GM21723 (cell line): Measurements from ENCODE around the gene SETBP1.

Source experiments
- ATAC-seq: cut with Tn5 transposase; IDR thresholded peaks from one replicate; pipeline ENCODE4 v1.9.1; 2021; ENCODE audit warnings: mild to moderate bottlenecking, moderate library complexity; ENCODE audit not compliant: unreplicated experiment

SETBP1 gene

GRCh38 chr18:44754567-44754966, 73.9 kb downstream of the SETBP1 start:
- ATAC-seq, result no peak

DNA sequence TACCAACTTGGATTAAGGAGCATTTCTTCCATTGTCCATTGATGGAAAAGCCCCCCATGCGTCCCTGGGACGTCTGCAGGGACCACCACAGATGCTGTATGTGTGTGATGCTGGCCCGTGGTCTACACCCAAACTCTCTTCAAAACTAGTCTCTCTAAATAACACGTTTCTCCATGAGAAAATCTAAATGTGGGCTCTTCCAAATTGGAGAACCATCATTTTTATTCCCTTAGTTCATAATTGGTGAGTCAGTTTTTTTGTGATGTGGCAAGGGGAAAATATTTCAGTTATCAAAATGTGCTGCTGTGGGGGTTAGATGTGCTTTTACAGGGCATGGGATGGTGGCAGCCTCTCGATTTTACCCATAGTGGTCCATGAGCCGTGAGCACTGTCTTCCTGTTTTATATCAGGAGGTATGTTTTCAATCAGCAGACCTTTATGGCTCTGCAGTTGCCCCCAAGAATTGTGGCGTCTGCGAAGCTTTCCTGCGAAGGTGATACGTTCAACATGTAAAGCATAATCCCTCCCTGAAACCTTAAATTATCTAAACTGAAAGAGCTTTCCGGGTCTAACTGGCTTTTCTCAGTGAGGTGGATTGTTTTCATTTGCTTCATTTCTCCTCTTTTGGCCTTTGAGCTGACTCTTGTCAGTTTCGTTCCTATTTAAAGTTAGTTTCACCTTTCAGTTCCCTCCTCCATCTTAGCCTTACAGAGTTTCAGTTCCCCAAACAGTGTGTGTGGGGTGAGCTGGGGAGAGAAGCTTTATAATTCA, 78.4 kb downstream of the SETBP1 start:
- peak; percentile 97 for ATAC-seq

DNA sequence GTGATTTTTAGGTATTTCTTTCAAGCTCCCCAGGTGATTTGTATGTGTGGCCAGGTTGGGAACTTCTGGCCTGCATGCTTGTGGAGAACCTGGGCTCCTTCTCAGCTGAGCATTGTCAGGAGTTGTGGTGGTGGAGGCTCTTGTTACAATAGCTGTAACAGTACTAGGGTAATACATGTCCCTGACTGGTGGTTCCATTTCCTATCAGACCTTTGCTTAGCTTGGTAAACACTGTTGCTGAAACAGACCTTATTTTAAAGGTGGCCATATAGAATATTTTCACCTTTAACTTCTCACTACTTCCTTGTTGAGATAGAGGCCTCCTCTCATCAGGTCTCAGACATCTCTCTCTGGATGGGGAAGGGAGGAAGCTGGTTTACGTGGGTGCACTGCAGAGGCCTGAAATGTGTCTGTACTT, 79.2 kb downstream of the SETBP1 start:
- ATAC-seq, result peak; percentile 59

GRCh38 chr18:44761812-44762211, 81.1 kb downstream of the SETBP1 start:
- ATAC-seq, result no peak

DNA sequence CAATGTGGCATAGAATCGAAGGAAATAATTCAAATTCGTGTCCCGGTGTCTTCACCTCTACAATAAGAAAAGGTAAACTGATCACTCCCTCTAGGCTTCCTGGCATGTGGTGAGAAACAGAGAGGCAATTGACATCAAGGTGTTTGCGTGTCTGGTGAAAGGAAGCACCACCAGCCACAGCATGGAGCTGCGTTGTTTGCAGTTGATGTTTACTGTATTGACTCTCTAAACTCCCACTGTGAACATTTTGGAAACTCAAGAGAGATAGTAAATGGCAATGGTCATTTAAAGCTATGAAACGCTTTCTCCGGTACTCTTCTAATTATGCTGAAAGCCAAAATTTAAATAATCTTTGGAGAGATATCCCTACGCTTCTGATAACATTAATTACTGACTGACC, 82.6 kb downstream of the SETBP1 start:
- no peak for ATAC-seq

DNA sequence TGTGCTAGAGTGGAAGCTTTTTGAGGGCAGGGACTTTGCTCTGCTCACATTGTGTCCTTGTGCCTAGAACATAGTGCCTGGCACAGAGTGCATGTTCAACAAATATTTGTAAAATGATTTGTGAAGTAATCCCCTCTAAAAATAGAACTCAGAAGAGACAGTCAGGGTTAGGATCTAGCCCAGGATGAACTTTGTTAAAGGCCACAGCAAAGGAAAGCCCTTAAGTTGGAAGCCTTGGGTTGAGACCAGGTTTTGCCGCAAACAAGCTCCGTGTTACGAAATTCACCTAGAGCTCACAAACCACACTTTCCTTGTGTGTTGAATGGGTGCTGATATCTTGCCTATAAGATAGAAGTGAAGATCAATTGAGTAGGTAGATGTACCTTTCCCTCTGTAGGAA, 84.2 kb downstream of the SETBP1 start:
- ATAC-seq, result no peak

DNA sequence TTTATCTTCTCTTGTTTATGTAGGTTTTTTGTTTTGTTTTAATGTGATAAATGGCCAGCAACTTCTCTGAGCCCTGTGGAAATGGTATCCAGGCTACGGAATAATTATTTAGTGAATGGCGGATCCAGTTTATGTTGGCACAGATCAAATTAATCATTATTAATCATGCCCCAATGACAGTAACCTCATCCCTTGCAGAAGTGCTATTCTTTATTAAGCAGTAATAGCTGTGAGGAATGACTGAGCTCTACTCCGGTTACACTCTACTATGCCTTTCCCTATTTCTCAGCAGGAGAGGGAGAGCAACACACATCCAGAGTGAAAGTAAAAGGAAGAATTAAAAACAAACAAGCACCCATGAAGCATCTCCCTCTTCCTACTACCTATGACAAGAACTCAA, 84.8 kb downstream of the SETBP1 start:
- no peak for ATAC-seq

DNA sequence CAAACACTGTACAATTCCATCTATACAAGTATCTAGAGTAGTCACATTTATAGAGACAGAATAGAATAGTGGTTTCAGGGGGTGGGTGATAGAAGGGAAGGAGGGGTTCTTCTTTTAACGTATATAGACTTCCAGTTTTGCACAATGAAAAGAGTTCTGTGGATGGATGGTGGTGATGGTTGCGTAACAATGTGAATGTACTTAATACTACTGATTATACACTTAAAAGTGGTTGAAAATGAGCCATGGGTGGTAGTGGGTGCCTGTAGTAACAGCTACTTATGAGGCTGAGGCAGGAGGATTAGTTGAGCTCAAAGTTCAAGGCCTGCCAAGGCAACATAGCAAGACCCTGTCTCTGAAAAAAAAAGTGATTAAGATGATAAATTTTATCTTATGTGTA, 85.8 kb downstream of the SETBP1 start:
- ATAC-seq, result no peak

DNA sequence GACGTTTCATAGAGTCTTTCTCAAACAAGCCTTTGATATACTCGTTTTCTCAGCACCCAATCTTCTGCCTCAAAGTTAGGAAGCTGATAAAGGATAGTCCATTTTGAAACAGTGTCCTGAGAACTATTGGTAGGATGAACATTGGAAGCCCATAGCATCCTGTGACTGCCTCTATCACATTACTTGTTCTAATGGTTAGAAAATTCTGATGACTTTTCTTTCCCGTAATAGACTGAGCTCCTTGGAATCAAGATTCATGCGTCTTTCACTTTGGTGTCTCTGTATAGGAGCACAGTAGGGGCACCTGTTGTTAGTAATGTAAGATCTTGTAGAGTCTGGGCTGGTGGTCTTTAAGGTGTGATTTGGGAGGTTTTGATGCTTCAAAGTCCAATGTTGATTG, 87.1 kb downstream of the SETBP1 start:
- ATAC-seq, result no peak

- no peak for ATAC-seq
Measured at GRCh38 chr18:44770641-44771040, 90.0 kb downstream of the SETBP1 start.

DNA sequence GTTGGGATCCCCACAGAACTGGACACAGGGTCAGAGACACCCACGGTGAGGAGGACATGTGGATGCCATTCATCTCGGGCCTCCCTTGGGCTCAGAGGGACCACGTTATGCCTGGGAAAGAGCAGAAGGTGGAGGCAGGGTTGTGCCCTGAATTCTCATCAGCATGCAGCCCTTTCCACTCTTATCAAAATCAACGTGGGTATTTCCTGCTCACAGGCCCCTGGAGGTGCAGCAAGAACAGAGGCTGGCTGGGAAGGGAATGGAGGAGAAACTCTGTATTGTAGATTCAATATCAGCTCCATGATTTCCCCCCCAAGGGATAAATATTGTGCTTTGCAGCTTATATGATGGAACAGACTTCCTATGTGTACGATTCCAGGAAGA, 90.9 kb downstream of the SETBP1 start:
- ATAC-seq, result no peak

DNA sequence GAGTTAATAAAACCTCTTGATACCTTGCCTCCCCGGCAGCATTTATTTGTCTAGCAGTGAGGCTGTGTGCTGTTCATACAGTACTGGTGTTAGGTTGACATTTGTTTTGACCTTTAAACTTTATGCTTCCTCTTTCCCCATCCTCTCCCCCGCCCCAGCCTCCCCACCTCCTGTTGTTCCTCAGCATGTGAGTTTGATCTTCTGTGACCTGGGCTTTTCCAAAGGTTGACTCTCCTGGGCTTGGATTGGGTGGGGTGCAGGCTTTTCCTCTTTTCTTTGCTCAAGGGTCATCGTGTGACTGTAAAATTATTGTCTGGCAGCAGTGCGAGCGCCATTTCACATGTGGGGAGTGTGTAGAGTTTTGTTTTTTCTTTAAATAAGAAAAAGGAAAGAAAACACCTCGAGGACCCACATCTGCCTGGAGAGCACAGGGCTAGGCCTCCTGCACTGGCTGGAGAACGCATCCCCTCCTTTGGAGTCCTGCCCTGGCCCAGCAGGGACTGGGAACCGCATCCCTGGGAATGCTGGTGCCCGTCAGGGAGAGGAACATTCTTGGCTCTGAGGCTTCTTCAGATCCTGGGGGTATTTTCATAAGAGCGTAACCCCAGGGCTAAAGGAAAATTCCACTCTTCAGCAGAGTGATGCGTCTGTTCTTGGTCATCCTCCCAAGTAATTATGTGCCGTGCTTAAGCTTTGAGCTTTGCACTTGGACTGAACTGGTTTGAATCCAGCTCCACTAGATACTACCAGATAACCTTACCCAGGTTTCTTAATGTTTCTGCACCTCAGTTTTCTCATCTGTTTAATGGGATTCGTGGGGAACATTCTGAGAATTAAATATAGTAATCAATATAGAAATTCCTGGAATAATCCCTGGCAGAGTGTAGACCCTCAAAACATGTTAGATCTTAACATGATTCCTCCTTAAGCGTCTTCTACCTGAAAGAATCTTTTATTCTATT, 91.5 kb downstream of the SETBP1 start:
- no peak for ATAC-seq

DNA sequence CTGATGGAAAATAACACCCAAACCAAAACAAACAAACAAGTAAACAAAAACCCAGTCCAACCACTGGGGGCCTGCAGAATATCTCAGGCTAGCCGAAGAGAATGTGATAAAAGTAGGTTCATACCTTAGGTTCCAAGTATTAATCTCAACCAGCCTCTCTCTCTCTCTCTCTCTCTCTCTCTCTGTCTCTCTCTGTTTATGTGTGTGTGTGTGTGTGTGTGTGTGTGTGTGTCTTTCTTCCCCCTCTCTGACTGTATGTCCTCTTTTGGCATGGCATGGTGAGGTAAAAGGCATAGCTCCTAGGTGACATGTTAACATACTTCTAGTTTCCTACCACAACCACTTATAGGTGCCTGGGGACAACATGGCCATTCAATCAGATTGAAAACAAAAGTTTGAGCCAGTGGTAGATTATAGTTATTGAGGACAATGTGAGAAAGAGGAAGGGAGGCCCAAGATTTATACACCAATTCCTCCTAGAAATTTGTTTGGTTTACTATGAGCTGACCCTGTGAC, 93.0 kb downstream of the SETBP1 start:
- no peak for ATAC-seq

DNA sequence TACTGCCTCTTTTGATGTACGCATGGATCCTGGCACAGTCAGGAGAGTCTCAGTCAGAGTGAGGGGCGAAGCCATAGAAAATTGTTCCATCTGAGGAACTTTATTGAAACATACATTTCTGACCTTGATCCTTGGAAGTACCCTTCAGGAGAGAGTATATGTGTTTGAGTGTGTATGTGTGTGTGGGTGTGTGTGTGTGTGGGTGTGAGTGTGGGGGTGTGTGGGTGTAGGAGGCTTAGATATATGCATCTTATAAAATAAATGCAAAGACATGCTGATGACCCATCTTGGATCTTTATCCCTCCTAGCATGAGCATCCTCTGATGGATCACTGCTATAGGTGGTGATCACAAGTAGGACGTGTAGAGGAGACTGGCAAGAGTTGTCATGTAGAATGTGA, 93.5 kb downstream of the SETBP1 start:
- no peak for ATAC-seq

DNA sequence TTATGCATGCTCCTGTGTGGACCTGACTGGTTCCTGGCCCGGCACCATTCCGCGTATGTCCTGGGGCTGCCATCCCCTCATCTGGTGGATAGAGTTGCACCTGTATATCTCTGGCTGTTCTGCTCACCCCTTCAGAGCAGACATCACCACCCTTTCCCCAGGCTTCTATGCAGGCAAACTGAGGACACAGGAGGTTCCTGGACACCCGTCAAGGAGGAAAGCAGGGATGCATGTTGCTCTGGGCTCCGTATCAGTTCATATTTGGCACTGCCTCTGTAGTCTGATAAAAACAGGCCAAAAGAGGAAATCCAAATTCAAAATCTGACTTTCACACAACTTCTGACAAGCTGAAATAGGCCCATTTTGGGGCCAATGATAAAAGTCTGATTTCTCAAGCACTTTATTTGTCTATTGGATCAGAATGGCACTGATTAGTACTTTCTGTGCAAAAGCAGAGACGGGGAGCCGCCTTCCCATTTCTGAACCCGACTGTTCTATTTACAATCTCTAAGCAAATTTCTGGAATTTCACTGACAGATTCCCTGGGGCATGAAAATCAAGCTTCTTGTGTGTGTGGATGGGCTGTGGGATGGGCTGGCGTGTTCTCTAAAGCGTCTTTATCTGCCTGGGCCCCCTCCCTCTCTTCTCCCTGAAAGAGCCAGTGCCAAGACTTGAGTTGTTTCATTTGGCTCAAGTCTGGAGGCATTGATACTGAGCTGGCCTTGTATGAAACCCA, 96.9 kb downstream of the SETBP1 start:
- ATAC-seq, result no peak

- no peak for ATAC-seq
Measured at GRCh38 chr18:44778788-44779187, 98.1 kb downstream of the SETBP1 start.

GRCh38 chr18:44779753-44780292, 99.1 kb downstream of the SETBP1 start:
- ATAC-seq, result no peak

DNA sequence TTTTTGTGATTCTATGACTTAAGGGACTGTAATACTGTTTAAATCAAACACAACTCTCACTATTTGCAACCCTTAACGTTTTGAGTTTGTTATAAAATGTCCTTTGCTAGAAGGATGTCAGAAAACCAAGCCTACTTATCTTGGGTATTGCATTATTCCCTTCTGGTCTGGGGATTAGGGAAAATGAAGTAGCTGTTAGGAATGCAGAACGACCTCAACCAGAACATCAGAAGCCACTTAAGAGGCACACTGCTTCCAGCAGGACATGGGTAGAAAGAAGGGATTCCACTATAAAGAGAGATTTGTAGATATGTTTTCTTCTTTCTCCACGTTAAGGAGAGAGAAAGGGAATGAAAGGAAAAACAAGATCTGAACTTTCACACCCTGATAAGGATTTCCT, 101.2 kb downstream of the SETBP1 start:
- ATAC-seq, result no peak

- ATAC-seq, result no peak
Measured at GRCh38 chr18:44782617-44783016, 101.9 kb downstream of the SETBP1 start.

- ATAC-seq, result no peak
Measured at GRCh38 chr18:44783371-44783770, 102.7 kb downstream of the SETBP1 start.

DNA sequence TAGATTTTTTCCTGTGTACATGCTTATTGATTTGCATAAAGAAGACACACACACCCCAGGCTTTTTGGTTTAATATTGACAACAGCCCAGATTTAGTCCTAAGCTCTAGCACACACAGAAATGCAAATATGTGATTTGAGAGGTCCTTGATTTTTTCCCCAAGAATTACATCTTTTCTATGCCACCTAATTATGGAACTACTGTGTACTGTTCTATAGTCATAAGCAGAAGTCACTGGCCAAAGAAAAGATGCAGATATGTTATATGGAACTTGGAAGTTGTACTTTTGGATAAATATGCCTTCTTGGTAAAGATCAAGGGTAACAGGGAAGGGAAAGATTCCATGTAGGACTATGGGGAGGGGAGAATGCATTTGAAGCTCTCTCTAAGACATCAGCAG, 105.6 kb downstream of the SETBP1 start:
- peak; percentile 25 for ATAC-seq
